Activated CD8-positive, alpha-beta memory T cell treated with anti-CD3 and anti-CD28 coated beads, Interleukin-2, amount 50 U/mL, for 48 hours (primary cell): Measurements from ENCODE around the gene RBM18.

Experiments used
- DNase-seq: peaks from one replicate; pipeline ENCODE4 v3.0.0-alpha.2; 2020

RBM18 gene, protein sequence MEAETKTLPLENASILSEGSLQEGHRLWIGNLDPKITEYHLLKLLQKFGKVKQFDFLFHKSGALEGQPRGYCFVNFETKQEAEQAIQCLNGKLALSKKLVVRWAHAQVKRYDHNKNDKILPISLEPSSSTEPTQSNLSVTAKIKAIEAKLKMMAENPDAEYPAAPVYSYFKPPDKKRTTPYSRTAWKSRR

DNA sequence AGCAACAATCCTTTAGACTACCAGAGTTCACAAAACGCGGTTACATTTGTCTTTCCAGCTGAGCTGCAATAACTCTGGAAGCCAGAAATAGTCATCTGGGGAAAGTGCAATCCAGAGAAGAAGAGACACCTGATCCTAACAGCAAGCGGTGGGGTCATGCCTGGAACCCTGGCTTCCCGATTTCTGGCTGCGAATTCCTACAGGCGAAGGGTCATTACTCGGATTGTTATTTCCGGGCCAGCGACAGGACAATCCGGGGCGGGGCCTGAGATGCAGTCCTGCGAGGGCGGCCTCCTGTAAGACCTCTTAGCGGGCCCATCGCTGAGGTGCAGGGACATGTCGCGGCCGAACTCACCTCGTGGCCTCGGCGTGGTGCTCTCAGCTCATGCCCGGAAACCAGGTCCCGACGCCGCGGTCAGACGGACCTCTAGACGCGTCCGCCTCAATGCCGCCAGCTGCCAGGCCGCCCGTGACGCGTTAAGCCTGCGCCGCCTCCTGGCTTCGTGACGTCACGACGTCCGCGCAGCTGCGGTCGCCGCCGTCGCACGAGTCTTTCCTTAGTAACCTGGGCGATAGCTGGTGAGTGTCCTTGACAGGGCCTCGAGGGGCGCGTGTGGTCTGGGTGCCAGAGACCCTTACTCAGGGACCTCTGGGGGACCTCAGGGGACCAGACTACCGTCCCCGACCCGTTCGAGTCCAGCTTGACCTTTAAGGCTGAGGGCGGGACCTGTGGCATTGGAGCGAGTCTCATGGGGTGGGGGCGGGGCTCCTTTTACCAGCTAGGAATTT is at the start of gene RBM18, which contains the start of gene MRRF:
Gene RBM18 (minus strand): TSS at position 481 of the 789 bp plus-strand sequence. CDS start 3,348 bp downstream, outside the sequence.
Gene MRRF (plus strand): TSS at position 523 of the 789 bp plus-strand sequence. CDS start 6,010 bp downstream, outside the sequence.
- peak; percentile 97 for DNase-seq

- no peak for DNase-seq
These were observed 49.5 kb upstream of the RBM18 start for GRCh38 chr9:122314165-122314564.

DNA sequence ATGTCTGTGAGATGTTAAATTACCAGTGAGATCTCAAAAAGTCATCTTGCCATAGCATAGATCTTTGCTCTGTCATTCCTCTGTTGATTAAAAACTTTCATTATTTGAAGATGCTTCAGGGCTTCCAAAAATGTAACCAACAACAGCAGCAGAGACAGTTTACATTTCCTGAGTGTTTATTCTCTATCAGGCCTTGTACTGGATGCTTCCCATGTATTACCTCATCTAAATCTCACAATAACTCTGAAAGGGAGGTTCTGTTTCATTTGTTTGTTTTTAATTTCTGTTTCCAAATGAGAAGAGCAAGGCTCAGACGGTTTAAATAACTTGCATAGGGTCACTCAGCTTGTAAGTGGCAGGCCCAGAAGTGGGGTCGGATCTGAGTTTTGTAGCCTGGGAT is 45.2 kb upstream of the RBM18 start:
- DNase-seq: no peak

GRCh38 chr9:122307925-122308324 is 43.3 kb upstream of the RBM18 start:
- no peak for DNase-seq

DNA sequence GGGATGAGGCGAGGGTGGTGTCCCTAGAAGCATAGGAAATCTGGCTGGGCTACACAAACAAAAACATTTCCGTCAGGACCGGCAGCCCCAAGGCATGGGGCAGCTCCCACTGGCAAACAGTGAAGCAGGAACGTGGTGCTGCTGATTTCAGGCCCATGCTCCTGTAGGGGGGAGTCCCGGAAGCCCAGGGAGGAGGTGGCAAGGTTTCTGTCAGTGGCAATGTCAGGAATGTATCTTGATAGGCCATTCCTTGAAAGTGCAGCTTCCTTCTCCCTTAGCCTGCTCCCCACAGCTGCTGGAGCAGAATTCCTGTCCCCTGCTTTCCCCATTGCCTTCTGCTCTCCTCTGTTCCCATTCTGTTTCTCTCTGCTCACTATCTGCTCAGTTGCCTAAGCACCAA is 42.4 kb upstream of the RBM18 start:
- no peak for DNase-seq

DNA sequence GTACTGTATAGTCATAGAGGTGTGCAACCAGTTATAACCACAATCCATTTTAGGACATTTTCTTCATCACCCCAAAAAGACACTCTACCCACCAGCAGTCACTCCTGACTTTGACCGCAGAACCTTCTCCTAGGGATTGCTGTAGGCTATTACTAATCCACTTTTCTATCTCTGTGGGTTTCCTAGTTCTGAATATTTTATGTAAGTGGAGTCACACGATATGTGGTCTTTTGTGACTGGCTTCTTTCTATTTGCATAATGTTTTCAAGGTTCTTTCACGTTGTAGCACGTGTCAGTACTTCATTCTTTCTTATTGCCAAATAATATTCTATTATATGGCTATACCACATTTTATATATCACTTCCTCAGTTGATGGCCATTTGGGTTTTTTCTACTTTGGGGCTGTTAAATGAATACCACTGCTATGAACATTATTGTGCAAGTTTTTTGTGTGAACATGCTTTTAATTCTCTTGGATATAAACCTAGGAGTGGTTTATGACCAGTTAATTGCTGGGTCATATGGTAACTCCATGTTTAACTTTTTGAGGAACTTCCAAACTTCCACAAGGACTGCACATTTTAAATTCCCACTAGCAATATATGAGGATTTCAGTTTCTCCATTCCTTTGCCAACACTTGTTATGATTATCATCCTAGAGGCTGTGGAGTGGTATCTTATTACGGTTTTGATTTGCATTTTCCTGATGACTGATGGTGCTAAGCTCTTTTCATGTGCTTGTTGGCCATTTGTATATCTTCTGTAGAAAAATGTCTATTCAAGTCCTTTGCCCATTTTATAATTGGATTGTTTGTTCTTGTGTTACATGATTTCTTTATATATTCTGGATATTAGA is 37.8 kb upstream of the RBM18 start:
- no peak for DNase-seq

- DNase-seq: no peak
These were observed 32.9 kb upstream of the RBM18 start for GRCh38 chr9:122297512-122297911.

DNA sequence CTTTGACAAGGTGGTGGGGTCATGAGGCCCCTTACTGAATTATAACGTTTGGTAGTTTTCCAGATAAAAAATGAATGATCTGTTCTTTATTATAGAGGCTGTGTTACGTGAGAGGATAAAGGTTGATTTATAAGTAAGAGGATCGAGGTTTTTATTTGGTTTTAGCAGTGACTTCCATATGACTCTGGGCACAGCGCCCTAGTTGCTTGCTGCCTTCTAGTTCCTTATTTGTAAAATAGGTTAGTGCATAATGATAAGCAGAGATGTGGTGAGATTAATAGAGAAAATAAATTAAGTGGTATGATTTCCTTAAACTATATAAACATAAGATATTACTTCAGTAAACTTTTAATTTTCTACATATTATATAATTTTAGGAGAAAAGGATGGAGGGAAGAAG is 29.9 kb upstream of the RBM18 start:
- no peak for DNase-seq

DNA sequence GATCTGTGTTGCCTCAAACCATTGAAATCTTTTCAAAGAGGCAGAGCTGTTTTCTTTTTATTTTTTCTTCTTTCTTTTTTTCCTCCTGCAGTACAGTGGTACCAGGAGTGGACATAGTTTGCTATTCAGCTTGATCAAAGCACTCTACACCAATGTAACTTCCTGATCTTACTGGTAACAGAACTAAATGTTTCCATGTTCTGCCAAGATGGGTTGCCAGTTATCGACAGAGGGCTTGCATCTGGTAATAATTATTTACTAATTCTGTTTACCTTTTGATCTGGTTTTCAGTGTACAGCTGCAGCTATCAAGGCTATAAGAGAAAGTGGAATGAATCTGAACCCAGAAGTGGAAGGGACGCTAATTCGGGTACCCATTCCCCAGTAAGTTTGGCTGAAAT is 26.8 kb upstream of the RBM18 start:
- DNase-seq: no peak

DNA sequence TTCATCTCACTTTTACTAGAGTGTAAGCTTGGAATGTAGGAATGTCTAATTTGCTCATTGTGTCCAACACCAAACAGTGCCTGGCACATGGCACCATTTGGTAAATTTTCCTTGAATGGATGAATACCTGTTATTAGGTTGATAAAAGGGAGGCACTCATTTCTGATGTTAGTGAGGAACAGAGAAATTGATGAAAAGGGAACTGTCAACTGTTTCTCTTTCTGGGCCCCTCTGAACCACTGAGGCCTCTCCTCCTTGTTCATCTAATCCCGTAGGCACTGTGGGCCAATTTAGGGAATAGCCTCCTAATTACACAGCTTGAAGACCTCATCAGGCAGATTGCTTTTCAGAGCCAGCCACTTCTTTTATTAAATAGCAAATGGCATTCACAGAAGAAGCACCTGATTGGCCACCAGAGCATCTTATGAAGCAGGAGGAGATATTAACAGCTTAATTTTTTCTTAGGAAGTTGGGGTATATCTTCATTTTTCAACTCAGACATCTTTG is 22.6 kb upstream of the RBM18 start:
- no peak for DNase-seq

DNA sequence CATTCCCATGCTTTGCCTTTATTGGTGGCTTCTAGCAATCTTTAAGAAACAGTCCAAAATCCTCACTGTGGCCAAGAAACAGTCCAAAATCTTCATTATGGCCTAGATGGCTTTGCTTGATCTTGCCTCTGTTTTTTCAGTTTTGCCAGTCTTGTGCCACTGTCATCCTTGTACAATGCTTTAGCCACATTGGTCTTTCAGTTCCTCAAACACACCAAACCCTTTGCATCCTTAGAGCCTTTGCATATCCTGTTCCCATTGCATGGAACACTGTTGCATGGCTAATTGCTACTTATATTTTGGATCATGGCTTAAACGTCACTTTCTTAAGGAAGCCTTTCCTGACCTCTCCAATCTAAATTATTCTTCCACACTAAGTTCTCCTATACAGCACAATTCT is 22.1 kb upstream of the RBM18 start:
- DNase-seq: no peak

- no peak for DNase-seq
These were observed 16.7 kb upstream of the RBM18 start for GRCh38 chr9:122281368-122281767.

DNA sequence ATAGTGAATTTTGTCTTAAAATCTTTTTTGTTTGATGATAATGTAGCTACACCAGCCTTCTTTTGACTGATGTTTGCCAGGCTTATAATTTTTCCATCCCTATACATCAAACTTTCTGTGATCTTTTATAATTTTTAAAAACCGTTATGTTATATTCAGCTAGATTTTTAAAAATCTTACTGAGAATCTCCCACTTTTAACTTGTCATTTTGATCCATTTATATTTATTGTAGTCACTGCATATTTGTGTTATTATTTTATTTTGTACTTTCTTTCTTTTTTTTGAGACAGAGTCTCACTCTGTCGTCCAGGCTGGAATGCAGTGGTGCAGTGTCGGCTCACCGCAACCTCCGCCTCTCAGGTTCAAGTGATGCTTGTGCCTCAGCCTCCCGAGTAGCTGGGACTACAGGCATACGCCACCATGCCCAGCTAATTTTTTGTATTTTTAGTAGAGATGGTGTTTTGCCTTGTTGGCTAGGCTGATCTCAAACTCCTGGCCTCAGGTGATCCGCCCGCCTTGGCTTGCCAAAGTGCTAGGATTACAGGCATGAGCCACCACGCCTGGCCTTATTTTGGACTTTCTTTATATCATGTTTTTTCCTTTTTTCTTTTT is 12.8 kb upstream of the RBM18 start:
- no peak for DNase-seq

- DNase-seq: no peak
These were observed 11.5 kb upstream of the RBM18 start for GRCh38 chr9:122276096-122276495.

- no peak for DNase-seq
These were observed 9.4 kb upstream of the RBM18 start for GRCh38 chr9:122274055-122274454.

- no peak for DNase-seq
These were observed 3.6 kb upstream of the RBM18 start for GRCh38 chr9:122268041-122268814.

DNA sequence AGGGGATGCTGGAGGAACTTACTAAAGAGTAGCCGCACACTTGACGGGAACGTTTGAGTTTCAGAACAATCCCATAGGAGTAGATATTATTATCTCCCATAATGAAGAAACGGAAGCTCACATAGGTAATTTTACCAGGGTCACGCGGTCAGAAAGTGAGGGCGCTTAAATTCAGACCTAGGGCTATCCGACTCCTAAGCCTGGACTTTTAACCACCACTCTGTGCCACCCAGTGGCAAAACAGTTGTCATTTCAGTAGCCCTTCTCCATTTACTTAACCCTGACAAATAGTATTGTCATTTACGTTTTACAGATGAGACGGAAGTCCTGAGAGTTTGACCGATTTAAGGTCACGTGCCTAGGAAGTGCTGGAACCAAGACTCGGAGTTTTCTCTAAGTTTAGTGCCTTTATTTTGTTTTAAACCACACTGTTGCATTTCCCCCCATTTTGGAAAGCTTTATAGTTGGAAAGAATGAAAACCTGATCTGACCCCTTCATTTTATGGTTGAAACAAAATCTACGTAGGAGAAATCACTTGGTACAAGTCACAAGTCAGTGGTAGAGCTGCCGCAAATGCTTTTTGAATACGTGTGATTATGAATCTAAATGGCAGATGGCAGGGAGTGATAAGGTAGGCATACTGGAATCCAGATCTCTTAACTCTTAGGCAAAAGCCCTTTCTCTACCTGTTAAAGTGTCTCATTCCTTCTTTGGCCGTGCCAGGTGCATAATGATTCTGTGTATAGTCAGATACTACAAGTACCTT is 692 bp upstream of the RBM18 start:
- no peak for DNase-seq

GRCh38 chr9:122263699-122264349 is 816 bp downstream of the RBM18 start:
- DNase-seq: no peak

DNA sequence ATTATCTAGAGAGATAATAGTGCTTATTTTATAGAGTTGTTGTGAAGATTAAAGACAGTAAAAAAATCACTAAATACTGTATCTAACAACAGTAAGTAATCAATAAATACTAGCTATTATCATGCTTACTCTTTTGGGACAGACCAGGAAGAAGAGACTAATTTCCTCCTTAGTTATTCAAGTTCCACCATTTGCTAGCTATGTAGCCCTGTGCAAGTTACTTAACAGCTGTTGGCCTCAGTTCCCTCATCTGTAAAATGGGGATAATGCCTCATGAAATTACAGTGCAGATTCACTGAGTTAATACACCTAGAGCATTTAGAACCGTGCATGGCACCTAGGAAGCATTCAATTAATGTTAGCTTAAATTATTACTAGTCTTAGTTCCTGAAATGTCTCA is 2.6 kb downstream of the RBM18 start:
- no peak for DNase-seq

GRCh38 chr9:122261469-122261881 is 3.2 kb downstream of the RBM18 start:
- DNase-seq: no peak
